Stimulated activated CD8-positive, alpha-beta memory T cell treated with anti-CD3 and anti-CD28 coated beads, Interleukin-2, amount 100 ng/mL, for 1 hour (primary cell): ENCODE measurements around the gene MITF.

ENCODE experiments used
- DNase-seq, 2 donors: peaks; one replicate each; pipeline ENCODE4 v3.0.0-alpha.2; 2020; ENCODE audit warnings: low read depth in 2 of 2

The MITF gene

GRCh38 chr3:69761896-69762767 is 22.9 kb downstream of the MITF start:
- no peak for DNase-seq

- no peak for DNase-seq
Observed at GRCh38 chr3:69762768-69763229, 23.5 kb downstream of the MITF start.

GRCh38 chr3:69763458-69763857 is 24.2 kb downstream of the MITF start:
- DNase-seq: no peak

GRCh38 chr3:69764121-69764741 is 25.0 kb downstream of the MITF start:
- no peak for DNase-seq

- no peak for DNase-seq
Observed at GRCh38 chr3:69764861-69765260, 25.6 kb downstream of the MITF start.

- no peak for DNase-seq
Observed at GRCh38 chr3:69766638-69767037, 27.4 kb downstream of the MITF start.

GRCh38 chr3:69767571-69767970 is 28.3 kb downstream of the MITF start:
- DNase-seq: no peak

GRCh38 chr3:69768438-69768837 is 29.2 kb downstream of the MITF start:
- DNase-seq: no peak

GRCh38 chr3:69770219-69770618 is 31.0 kb downstream of the MITF start:
- DNase-seq: no peak

- no peak for DNase-seq
Observed at GRCh38 chr3:69770976-69771634, 31.8 kb downstream of the MITF start.

- no peak for DNase-seq
Observed at GRCh38 chr3:69772152-69772867, 33.0 kb downstream of the MITF start.

GRCh38 chr3:69774029-69774428 is 34.8 kb downstream of the MITF start:
- DNase-seq: no peak

GRCh38 chr3:69775751-69776150 is 36.5 kb downstream of the MITF start:
- DNase-seq: no peak

GRCh38 chr3:69776289-69776688 is 37.0 kb downstream of the MITF start:
- no peak for DNase-seq

GRCh38 chr3:69776920-69777581 is 37.8 kb downstream of the MITF start:
- no peak for DNase-seq

GRCh38 chr3:69777582-69777967 is 38.3 kb downstream of the MITF start:
- no peak for DNase-seq

GRCh38 chr3:69781593-69781992 is 42.3 kb downstream of the MITF start:
- DNase-seq: no peak

GRCh38 chr3:69784954-69785514 is 45.8 kb downstream of the MITF start:
- DNase-seq: no peak

- no peak for DNase-seq
Observed at GRCh38 chr3:69785769-69786320, 46.6 kb downstream of the MITF start.

- DNase-seq: no peak
Observed at GRCh38 chr3:69786854-69787253, 47.6 kb downstream of the MITF start.
